ENCODE results near the gene LRRFIP1. TPM values are rescaled to one million over a fixed set of nuclear protein-coding genes. Genes with fewer than 3 reads are reported as not detected.
A peak's percentile ranks its signal among the peaks of the same experiment; 100 is the strongest.

LRRFIP1 gene
- polyA plus RNA-seq, 1 of the 3 experiments (the other 2 are of a cell fraction), result 47.3 TPM

DNA sequence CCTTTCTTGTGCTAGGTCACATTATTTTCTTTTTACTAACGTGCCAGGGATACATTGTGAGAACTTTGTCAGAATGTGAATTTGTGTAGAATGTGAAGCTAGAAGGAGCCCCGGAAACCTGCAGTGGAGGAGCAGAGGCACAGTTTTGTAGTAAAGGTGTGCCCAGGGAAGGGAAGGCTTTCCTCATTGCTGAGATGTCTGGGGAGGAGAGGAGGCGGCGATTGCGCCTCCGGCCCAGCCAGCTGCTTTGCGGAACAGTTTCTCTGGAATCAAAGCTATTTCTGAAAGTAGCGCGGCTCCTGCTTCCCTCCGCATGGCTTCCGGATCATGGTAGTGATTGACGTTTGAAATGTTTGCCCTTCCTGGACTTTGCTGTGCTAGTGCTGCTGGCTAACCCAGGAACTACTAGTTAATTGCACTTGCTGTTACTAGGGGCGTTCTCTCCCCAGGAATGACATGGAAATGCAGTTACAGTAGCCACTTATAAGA, 88.1 kb downstream of the LRRFIP1 start (continued):
- TF ChIP-seq EZH2phosphoT487 (IDR thresholded peaks at IDR 0.05; ENCODE audit: borderline replicate concordance, low read depth), result no peak

DNA sequence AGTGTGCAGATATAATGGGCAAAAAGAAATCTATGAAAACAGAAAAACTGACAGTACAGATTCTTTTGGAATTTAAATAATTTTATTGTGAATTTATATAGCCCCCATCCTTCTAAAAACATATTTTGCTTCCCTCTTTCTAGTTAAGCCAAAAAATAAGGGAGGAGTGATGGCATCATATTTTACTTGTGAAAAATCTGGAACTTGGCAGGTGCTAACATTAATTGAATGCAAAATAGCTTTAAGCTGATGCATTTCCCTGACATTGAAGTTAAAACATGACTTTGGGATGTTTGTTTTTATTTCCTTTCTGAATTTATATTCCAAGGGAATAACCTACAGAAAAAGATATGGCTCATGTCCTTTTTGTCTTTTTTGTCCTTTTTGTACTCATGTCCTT, 88.6 kb downstream of the LRRFIP1 start:
- Histone ChIP-seq H3K9ac (no peak overlapping the region), H3K4me2 (no peak overlapping the region), H3K4me1 (ENCODE audit: control insufficient read depth in 1 of 2, insufficient read depth in 2 of 2, low read depth in 1 of 2, low read length in 1 of 2) (peaks cover 31 to 47% of the 10 kb centered on the region in 2 experiments), H3F3A (replicated peaks; ENCODE audit: insufficient read depth) (peaks cover 11% of the 10 kb centered on the region), H3K36me3 (replicated peaks in 1 of 2; ENCODE audit: control insufficient read depth in 1 of 2, insufficient read depth in 2 of 2, low read length in 1 of 2) (peaks cover 11 to 23% of the 10 kb centered on the region in 2 experiments), H3K27ac (ENCODE audit: low read depth in 2 of 2, low read length in 1 of 2) (peak overlapping the region in 1 of 2 experiments; percentile 12; a peak in 1 of 4 replicates), H3K79me2 (ENCODE audit: insufficient read depth) (peaks cover 100% of the 10 kb centered on the region), H3K9me2 (no peaks in the 10 kb centered on the region), H3K9me3 (no peaks in the 10 kb centered on the region), H3K27me3 (ENCODE audit: insufficient read depth) (no peaks in the 10 kb centered on the region), H4K20me1 (ENCODE audit: insufficient read depth) (peaks cover 76% of the 10 kb centered on the region), H3K4me3 (ENCODE audit: low read depth in 2 of 2, low read length in 1 of 2) (no peak overlapping the region), H2AFZ (ENCODE audit: low read depth) (no peak overlapping the region)
- ChIA-PET CTCF (interaction anchor here (0.9 to 1.9 kb wide), 3 partner anchors 8 to 17 kb away, joined by 3 to 8 read pairs (median 5); no protein-coding TSS in a partner anchor), POLR2A (no interaction called here)
- no peak for DNase-seq
- TF ChIP-seq CHD2 (IDR thresholded peaks at IDR 0.05; ENCODE audit: low read length, partially characterized antibody) (no peak), SIN3A (IDR thresholded peaks at IDR 0.05; ENCODE audit: borderline replicate concordance, low read depth, low read length) (no peak), MXI1 (IDR thresholded peaks at IDR 0.05; ENCODE audit: low read depth, low read length) (no peak), EP300 (IDR thresholded peaks at IDR 0.05; ENCODE audit: borderline replicate concordance in 1 of 2, low read depth in 1 of 2, low read length in 1 of 2) (no peak), RCOR1 (IDR thresholded peaks at IDR 0.05; ENCODE audit: low read length) (no peak), NFIC (IDR thresholded peaks at IDR 0.05; ENCODE audit: borderline replicate concordance) (no peak), RFX5 (IDR thresholded peaks at IDR 0.05; ENCODE audit: low read length) (no peak), NRF1 (IDR thresholded peaks at IDR 0.05; ENCODE audit: low read depth, low read length) (no peak), GABPA (IDR thresholded peaks at IDR 0.05; ENCODE audit: low read depth) (no peak)
- TF ChIP-seq, protein P1, sequence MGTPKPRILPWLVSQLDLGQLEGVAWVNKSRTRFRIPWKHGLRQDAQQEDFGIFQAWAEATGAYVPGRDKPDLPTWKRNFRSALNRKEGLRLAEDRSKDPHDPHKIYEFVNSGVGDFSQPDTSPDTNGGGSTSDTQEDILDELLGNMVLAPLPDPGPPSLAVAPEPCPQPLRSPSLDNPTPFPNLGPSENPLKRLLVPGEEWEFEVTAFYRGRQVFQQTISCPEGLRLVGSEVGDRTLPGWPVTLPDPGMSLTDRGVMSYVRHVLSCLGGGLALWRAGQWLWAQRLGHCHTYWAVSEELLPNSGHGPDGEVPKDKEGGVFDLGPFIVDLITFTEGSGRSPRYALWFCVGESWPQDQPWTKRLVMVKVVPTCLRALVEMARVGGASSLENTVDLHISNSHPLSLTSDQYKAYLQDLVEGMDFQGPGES (IDR thresholded peaks at IDR 0.05; ENCODE audit: low read depth, low read length), result no peak
- TF ChIP-seq, protein P2, sequence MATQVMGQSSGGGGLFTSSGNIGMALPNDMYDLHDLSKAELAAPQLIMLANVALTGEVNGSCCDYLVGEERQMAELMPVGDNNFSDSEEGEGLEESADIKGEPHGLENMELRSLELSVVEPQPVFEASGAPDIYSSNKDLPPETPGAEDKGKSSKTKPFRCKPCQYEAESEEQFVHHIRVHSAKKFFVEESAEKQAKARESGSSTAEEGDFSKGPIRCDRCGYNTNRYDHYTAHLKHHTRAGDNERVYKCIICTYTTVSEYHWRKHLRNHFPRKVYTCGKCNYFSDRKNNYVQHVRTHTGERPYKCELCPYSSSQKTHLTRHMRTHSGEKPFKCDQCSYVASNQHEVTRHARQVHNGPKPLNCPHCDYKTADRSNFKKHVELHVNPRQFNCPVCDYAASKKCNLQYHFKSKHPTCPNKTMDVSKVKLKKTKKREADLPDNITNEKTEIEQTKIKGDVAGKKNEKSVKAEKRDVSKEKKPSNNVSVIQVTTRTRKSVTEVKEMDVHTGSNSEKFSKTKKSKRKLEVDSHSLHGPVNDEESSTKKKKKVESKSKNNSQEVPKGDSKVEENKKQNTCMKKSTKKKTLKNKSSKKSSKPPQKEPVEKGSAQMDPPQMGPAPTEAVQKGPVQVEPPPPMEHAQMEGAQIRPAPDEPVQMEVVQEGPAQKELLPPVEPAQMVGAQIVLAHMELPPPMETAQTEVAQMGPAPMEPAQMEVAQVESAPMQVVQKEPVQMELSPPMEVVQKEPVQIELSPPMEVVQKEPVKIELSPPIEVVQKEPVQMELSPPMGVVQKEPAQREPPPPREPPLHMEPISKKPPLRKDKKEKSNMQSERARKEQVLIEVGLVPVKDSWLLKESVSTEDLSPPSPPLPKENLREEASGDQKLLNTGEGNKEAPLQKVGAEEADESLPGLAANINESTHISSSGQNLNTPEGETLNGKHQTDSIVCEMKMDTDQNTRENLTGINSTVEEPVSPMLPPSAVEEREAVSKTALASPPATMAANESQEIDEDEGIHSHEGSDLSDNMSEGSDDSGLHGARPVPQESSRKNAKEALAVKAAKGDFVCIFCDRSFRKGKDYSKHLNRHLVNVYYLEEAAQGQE (IDR thresholded peaks at IDR 0.05; ENCODE audit: low read depth, low read length), result no peak
- TF ChIP-seq, protein P3, sequence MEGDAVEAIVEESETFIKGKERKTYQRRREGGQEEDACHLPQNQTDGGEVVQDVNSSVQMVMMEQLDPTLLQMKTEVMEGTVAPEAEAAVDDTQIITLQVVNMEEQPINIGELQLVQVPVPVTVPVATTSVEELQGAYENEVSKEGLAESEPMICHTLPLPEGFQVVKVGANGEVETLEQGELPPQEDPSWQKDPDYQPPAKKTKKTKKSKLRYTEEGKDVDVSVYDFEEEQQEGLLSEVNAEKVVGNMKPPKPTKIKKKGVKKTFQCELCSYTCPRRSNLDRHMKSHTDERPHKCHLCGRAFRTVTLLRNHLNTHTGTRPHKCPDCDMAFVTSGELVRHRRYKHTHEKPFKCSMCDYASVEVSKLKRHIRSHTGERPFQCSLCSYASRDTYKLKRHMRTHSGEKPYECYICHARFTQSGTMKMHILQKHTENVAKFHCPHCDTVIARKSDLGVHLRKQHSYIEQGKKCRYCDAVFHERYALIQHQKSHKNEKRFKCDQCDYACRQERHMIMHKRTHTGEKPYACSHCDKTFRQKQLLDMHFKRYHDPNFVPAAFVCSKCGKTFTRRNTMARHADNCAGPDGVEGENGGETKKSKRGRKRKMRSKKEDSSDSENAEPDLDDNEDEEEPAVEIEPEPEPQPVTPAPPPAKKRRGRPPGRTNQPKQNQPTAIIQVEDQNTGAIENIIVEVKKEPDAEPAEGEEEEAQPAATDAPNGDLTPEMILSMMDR (IDR thresholded peaks at IDR 0.05), result no peak

Data from SK-N-SH (cell line).